ENCODE data around the gene EDEM3.
"Not testable (repeated sequence)": the region's sequence is repeated elsewhere in the genome, so short reads cannot be mapped to it uniquely, and the experiment has no call there.

The EDEM3 gene

GRCh38 chr1:184754476-184755225 lies at the start of gene EDEM3:
Gene EDEM3, minus strand, starts transcription at chr1:184754858. Its CDS starts 212 bp downstream, at chr1:184754646.
- DNase-seq (ENCODE audit: low read depth in 1 of 2, low spot score in 1 of 2) = peak; percentile 92 to 99

DNA sequence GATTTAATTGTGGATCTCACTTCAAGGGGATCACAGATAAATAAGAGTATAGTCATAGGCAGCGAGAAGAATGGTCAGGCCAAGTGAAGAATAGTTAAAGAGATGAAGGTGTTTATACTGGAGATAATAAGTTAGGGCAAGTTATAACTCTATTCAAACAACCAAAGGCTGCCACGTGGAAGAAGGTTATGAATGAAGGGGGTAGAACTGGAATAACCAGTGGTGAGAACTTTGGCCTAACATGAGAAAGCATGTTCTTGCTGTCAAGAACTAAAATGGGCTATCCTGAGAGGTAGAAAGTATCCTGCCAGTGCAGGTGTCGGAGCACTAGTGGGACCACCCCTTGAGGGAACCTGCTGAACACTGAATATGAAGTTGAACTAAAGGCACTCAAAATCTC lies 49.6 kb upstream of the EDEM3 start:
- no peak for DNase-seq (ENCODE audit: low read depth in 1 of 2, low spot score in 1 of 2)

DNA sequence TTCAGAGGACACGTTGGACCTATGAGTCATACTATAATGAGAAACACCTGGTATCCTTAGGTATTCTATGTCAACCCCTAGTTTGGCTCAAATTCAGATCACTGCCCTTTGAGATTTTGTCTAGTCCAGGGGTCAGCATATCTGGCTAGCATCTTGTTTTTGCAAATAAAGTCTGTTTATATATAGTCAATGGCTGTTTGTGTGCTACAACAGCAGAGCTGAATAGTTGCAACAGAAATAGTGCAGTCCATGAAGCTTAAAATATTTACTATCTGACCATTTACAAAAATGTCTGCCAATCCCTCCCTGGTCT lies 48.5 kb upstream of the EDEM3 start:
- DNase-seq (ENCODE audit: low read depth in 1 of 2, low spot score in 1 of 2) = no peak

DNA sequence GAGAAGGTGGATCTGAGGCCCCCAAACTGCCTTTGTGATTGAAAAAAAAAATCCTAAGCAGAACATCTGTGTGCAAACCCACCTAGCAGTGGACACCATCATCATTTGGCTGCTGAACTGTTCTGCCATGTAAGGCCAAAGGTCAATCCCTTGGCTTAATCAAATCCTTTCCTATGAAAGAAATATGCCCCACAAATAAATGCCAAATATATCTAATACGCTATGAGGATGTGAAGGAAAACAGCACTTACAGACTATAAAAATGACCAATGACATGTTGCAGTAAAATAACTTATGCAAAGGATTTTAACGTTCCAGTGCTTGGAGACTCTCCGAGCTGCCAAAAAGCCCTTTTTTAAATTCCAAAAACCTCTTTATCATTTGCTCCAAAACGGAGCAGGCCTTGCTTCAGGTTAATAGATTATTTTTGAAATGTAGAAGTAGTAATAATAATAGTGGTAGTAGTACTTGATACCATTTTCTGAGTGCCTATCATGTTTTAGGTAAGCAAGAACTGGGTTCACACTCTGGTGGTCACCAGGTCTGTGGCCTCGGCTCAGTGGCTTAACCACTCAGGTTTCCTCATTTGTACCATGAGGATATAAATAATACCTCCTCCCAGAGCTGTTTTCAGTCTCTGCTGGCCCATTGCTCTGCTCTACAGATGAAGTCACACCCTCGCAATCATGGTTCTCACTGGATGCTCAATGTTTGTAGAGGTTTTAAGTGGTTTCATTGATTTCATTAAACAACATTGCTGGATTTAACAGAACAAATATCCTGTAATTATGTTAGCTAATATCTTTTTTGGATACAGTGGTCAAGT lies 47.9 kb upstream of the EDEM3 start:
- DNase-seq (ENCODE audit: low read depth in 1 of 2, low spot score in 1 of 2) = no peak

- DNase-seq (ENCODE audit: low read depth in 1 of 2, low spot score in 1 of 2) = no peak
These were observed 46.8 kb upstream of the EDEM3 start for GRCh38 chr1:184801503-184801902.

DNA sequence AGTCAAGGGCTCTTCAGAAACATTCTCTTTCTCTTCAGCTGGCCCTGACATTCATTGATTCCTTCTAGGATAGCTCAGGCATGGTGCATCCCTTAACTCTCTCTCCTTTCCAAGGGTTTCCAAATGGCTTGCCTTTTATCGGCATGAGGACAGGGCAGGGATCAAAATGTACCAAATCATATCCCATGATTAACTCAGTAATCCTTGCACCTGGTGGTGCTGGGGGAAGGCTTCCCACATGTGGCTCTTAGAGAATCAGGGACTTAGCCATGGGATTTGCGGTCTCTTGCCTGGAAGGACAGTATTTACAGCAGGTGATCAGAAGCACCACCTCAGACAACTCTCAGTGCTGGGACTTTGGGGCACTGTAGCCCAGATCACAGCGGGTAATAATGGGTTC lies 46.2 kb upstream of the EDEM3 start:
- no peak for DNase-seq (ENCODE audit: low read depth in 1 of 2, low spot score in 1 of 2)

- DNase-seq (ENCODE audit: low read depth in 1 of 2, low spot score in 1 of 2) = no peak
These were observed 39.3 kb upstream of the EDEM3 start for GRCh38 chr1:184793967-184794366.

- no peak for DNase-seq (ENCODE audit: low read depth in 1 of 2, low spot score in 1 of 2)
These were observed 37.9 kb upstream of the EDEM3 start for GRCh38 chr1:184792450-184792969.

GRCh38 chr1:184791550-184791900 lies 36.9 kb upstream of the EDEM3 start:
- DNase-seq (ENCODE audit: low read depth in 1 of 2, low spot score in 1 of 2) = no peak

GRCh38 chr1:184790642-184791549 lies 36.2 kb upstream of the EDEM3 start:
- DNase-seq (ENCODE audit: low read depth in 1 of 2, low spot score in 1 of 2) = no peak

DNA sequence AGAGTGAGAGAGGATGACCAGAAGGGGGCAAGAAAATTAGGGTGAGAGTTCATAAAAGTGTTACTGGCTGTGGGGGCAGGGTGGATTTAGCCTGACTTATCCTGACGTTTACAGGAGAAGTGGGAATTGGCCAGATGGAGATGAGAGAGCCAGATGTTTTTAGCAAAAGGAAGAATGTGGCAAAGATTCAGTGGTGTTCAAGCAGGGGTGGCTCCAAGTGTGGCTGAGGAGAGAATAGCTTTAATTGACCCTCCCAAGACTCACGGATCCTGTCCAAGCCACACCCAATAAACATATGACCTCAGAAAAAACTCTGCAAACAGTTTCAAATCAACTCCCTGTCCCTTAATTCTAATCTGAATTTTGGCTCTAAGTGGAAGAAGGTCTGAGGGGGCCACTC lies 35.2 kb upstream of the EDEM3 start:
- DNase-seq (ENCODE audit: low read depth in 1 of 2, low spot score in 1 of 2) = no peak

GRCh38 chr1:184788970-184789369 lies 34.3 kb upstream of the EDEM3 start:
- DNase-seq (ENCODE audit: low read depth in 1 of 2, low spot score in 1 of 2) = no peak

GRCh38 chr1:184785529-184785928 lies 30.9 kb upstream of the EDEM3 start:
- DNase-seq (ENCODE audit: low read depth in 1 of 2, low spot score in 1 of 2) = no peak

GRCh38 chr1:184783723-184784122 lies 29.1 kb upstream of the EDEM3 start:
- DNase-seq (ENCODE audit: low read depth in 1 of 2, low spot score in 1 of 2) = not testable (repeated sequence)

DNA sequence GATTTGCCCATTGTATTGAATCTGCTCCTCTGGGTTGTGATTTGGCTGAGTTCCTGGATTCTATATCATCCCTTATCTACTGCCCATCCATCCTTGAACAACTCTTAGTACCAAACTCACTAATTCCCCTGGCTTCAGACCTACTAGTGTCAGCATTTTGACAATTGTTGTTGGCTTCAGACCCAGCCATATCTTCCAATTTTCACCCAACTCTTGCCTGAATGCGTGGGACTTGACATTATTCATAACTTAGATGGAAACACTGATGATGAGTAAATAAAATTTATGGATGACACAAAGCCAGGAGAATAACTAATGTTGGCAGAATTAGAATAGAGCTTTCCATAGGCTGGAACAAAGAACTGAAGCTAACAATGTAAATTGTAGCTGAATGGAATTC lies 27.3 kb upstream of the EDEM3 start:
- DNase-seq (ENCODE audit: low read depth in 1 of 2, low spot score in 1 of 2) = no peak

DNA sequence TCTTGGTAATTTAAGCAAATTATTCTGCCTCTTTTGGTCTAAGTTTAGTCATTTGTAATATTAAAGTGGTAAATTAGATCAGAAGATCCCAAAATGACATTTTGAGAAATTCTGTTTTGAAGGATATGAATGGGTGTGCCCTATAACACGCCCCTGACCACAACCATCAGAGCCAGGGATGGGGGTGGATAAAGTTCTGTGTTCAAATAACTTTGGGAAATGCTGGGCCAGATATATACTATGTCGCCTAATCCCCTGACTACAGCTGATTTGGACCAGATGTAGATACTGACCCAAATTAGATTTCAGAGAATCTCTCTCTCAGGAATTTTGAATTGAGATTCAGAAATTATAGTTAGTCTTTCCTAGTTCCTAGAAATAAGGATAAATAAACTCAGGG lies 21.2 kb upstream of the EDEM3 start:
- DNase-seq (ENCODE audit: low read depth in 1 of 2, low spot score in 1 of 2) = no peak

DNA sequence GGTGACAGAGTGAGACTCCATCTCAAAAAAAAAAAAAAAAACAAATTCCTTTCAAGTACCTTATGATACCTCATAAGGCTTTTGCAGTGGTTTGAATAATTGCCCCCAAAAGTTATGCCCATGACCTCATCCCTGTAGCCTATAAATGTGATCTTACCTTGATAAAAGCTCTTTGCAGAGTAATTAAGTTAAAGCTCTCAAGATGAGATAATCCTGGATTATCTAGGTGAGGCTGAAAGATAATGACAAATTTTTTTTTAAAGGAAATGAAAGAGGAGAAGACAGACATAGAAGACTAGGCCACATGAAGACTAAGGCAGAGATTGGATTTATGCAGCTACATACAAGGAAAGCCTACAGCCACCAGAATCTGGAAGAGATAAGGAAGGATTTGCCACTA lies 20.7 kb upstream of the EDEM3 start:
- DNase-seq (ENCODE audit: low read depth in 1 of 2, low spot score in 1 of 2) = no peak

- DNase-seq (ENCODE audit: low read depth in 1 of 2, low spot score in 1 of 2) = no peak
These were observed 19.2 kb upstream of the EDEM3 start for GRCh38 chr1:184773762-184774320.

GRCh38 chr1:184771190-184771691 lies 16.6 kb upstream of the EDEM3 start:
- DNase-seq (ENCODE audit: low read depth in 1 of 2, low spot score in 1 of 2) = no peak

DNA sequence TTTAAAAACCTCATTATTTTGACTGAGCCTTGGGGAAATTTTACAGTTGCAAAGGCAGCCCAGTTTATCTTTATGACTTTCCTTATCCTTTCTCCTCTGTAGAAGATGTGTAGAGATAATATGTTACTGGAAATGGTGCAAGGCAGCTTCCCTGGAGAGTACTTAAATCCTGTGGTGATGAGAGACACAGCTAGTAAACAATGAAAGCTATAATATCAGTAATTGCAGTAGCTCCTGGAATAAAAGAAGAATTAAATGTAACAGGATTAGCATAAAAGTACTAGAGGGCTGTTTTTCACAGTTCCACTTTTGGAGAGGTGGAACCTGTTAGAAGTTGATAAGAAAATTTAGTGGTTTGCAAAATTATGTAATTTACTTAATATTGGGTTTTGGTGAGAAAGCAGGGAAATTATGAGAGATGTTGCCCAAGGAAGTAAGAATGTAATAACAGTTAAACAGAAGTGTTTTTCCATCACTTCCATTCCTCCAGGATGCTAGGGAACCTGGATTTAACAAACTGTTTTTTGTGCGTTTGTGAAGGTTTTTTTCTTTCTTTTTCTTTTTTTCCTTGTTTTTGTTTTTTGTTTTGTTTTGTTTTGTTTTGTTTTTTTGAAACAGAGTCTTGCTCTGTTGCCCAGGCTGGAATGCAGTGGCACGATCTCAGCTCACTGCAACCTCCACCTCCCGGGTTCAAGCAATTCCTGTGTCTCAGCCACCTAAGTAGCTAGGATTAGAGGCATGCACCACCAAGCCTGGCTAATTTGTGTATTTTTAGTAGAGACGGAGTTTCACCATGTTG lies 15.7 kb upstream of the EDEM3 start:
- no peak for DNase-seq (ENCODE audit: low read depth in 1 of 2, low spot score in 1 of 2)

Measured in activated CD4-positive, alpha-beta T cell treated with anti-CD3 and anti-CD28 coated beads, Interleukin-2, amount 50 U/mL, for 24 hours (primary cell).